Measurements from ENCODE around the gene CNTLN.

DNA sequence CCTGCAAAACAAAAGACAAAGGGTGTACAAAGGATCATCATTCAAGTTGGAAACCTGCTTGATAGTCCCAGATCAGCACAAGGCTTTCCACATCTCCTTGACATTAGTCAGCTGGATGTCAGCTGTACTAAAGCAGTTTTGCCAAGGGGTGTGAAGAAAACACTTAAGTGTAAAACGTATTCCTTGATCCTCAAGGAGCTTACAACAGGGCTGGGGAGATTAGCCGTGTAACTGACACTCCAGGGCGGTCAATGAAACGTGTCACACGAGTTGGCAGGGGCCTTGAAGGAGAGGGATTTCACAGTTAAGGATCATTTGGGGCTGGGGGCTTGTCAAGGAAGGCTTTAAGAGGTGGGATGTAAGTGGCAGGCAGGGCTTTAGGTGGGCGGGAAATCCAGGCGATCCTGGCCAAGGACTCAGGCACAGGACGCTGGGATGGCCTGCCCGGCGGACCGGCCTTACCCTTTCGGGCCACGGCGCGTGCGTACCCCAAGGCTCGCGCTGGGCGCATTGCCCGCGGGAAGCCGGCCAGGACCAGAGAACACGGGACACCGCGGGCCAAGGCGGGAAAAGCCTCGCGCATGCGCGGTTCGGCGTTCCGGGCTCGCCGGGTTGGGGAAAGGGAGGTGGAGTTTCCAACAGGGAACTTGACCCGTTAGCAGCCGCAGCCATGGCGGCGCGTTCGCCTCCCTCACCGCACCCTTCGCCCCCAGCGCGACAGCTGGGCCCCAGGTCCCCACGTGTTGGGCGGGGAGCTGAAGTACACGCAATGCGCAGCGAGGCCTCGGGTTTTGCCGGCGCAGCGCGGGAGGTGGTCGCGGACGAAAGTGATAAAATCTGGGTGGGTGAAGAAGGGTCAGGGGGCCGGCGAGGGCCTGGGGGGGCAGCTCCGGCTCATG lies at the start of gene CNTLN:
- TF ChIP-seq, protein P1, sequence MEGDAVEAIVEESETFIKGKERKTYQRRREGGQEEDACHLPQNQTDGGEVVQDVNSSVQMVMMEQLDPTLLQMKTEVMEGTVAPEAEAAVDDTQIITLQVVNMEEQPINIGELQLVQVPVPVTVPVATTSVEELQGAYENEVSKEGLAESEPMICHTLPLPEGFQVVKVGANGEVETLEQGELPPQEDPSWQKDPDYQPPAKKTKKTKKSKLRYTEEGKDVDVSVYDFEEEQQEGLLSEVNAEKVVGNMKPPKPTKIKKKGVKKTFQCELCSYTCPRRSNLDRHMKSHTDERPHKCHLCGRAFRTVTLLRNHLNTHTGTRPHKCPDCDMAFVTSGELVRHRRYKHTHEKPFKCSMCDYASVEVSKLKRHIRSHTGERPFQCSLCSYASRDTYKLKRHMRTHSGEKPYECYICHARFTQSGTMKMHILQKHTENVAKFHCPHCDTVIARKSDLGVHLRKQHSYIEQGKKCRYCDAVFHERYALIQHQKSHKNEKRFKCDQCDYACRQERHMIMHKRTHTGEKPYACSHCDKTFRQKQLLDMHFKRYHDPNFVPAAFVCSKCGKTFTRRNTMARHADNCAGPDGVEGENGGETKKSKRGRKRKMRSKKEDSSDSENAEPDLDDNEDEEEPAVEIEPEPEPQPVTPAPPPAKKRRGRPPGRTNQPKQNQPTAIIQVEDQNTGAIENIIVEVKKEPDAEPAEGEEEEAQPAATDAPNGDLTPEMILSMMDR (conservative IDR thresholded peaks at IDR 0.05 in 1 of 2, IDR thresholded peaks at IDR 0.05 in 1 of 2; ENCODE audit: extremely low read depth in 1 of 2, insufficient read depth in 1 of 2, low read depth in 1 of 2, low read length in 2 of 2): no peak
- TF ChIP-seq EZH2 (IDR thresholded peaks at IDR 0.05; ENCODE audit: borderline replicate concordance, low read length): no peak
